GM21423 (cell line): ENCODE results near the gene TAF1L.
"Not testable (repeated sequence)": the region's sequence is repeated elsewhere in the genome, so short reads cannot be mapped to it uniquely, and the experiment has no call there.

Source experiments
- ATAC-seq: cut with Tn5 transposase; IDR thresholded peaks from one replicate; pipeline ENCODE4 v1.9.1; 2021; ENCODE audit warnings: mild to moderate bottlenecking, moderate library complexity; ENCODE audit not compliant: unreplicated experiment

TAF1L gene, protein sequence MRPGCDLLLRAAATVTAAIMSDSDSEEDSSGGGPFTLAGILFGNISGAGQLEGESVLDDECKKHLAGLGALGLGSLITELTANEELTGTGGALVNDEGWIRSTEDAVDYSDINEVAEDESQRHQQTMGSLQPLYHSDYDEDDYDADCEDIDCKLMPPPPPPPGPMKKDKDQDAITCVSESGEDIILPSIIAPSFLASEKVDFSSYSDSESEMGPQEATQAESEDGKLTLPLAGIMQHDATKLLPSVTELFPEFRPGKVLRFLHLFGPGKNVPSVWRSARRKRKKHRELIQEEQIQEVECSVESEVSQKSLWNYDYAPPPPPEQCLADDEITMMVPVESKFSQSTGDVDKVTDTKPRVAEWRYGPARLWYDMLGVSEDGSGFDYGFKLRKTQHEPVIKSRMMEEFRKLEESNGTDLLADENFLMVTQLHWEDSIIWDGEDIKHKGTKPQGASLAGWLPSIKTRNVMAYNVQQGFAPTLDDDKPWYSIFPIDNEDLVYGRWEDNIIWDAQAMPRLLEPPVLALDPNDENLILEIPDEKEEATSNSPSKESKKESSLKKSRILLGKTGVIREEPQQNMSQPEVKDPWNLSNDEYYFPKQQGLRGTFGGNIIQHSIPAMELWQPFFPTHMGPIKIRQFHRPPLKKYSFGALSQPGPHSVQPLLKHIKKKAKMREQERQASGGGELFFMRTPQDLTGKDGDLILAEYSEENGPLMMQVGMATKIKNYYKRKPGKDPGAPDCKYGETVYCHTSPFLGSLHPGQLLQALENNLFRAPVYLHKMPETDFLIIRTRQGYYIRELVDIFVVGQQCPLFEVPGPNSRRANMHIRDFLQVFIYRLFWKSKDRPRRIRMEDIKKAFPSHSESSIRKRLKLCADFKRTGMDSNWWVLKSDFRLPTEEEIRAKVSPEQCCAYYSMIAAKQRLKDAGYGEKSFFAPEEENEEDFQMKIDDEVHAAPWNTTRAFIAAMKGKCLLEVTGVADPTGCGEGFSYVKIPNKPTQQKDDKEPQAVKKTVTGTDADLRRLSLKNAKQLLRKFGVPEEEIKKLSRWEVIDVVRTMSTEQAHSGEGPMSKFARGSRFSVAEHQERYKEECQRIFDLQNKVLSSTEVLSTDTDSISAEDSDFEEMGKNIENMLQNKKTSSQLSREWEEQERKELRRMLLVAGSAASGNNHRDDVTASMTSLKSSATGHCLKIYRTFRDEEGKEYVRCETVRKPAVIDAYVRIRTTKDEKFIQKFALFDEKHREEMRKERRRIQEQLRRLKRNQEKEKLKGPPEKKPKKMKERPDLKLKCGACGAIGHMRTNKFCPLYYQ (N-terminal part only)

DNA sequence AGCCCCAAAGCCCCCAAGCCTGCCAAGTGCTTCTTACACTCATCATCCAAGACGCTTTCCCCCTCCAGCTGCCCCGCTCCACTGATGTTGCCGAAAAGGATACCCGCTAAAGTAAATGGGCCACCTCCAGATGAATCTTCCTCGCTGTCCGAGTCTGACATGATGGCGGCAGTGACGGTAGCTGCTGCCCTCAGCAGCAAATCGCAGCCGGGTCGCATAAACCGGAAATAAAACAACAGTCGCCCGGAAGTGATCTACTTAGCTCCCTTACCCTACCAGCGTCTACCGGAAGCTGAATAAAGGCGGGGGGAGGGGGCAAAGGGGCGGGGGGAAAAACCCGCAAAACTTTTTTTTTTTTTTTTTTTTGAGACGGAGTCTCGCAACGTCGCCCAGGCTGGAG, at the start of gene TAF1L:
TSS of gene TAF1L (minus strand) at position 308 of the 400 bp plus-strand sequence. CDS start at position 218, 90 bp downstream.
- ATAC-seq: no peak

DNA sequence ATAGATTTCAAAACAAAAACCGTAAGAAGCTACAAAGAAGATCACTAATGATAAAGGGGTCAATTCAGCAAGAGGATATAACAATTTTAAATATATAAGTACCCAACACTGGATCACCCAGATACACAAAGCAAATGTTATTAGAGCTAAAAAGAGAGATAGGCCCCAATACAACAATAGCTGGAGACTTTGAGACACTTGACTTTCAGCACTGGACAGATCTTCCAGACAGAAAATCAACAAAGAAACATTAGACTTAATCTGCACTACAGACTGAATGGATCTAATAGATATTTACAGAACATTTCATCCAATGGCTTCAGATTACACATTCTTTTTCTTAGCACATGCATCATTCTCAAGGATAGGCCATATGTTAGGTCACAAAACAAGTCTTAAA, 46.3 kb upstream of the TAF1L start:
- ATAC-seq: no peak

GRCh38 chr9:32677931-32678330, 42.5 kb upstream of the TAF1L start:
- ATAC-seq: no peak

DNA sequence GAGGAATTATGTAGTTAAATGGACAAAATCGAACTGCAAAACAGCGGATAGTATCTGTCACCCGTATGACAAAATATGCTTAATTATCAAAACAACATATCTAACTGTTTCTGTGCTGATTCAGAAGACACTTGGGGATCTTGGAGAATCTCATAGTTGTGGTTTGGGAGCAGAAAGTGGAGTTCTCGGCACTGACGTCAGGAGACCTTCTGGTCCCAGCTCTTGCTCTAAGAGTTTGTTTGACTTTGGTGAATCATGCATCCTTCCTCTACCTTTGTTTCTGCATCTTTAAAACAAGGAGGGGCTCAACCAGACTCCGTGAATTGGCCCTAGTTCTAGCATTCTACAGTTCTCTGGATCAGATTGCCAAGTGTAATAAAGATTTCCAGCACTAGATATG, 37.0 kb upstream of the TAF1L start:
- ATAC-seq: no peak

DNA sequence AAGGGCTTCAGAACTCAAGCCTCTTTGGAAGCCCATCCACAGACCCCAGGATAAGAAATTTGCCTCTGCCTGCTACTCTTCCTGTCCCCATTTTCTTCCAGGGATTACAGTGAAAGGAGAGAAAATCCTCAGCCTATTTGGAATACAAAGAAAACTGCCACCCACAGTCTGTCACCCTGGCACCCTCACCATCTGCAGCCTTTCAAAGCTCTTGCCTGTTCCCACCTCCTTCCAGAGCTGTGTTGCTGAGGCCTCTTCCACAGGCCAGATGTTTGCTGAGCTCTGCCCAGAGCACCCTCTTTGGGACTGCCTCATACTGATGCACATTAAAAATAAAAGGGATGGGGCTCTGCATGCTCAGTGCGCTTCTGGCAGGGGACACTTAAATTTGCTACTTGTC, 35.9 kb upstream of the TAF1L start:
- ATAC-seq: no peak

GRCh38 chr9:32665101-32665500, 29.6 kb upstream of the TAF1L start:
- no peak for ATAC-seq

GRCh38 chr9:32663741-32664140, 28.3 kb upstream of the TAF1L start:
- ATAC-seq: no peak

DNA sequence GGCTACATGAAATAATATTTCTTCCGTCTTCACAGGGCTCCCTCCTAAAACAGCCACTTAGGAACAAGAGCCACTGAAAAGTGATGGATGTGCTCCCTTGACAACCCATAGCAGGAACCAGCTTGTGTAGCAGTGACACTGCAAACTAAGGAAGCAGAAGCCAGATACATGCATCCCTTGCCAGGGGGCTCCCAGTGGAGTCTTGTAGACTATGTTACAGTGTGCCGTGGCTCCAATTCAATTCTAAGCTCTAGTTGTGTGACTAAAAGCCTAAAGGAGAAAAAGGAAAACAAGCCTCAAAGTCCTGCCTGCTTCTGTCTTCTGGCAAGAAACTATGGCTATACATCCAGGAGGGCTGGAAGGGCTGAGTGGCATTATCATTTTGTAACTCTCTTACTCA, 12.2 kb upstream of the TAF1L start:
- ATAC-seq: no peak

- ATAC-seq: no peak
Observed at GRCh38 chr9:32644698-32645097, 9.2 kb upstream of the TAF1L start.

- ATAC-seq: not testable (repeated sequence)
Observed at GRCh38 chr9:32633151-32633550, 2.3 kb downstream of the TAF1L start.

DNA sequence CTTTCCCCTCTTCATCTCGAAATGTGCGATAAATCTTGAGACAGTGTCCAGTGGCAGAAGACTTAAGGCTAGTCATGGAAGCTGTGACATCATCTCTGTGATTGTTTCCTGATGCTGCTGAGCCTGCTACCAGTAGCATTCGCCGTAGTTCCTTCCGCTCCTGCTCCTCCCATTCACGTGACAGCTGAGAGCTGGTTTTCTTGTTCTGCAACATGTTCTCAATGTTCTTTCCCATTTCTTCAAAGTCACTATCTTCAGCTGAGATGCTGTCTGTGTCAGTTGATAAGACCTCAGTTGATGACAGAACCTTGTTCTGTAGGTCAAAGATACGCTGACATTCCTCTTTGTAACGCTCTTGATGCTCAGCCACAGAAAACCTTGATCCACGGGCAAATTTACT, 3.5 kb downstream of the TAF1L start:
- no peak for ATAC-seq

DNA sequence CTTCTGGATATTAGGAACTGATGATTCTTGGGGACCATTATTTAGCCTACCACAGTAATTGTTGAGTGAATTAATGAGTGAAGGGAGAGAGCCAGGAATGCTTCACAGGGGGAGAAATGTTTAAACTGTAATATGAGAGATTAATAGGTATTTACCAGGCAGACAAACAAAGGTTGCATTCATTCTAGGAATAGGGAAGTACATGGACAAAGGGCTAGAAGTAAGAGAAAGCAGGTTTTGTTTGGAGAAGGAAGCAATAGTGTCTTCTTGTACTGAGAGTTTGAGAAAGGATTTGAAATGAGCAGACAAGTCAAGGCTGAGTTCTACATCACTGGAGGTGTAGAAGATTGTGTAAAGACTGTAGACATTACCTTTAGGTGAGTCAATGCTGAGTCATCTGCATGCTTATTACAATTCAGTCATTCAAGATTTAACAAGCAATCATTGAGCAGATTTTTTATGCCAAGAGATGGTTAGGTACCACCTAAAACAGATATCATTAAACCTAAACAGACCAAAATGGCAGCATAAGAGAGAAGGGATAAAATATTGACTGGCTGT, 8.0 kb downstream of the TAF1L start:
- no peak for ATAC-seq

- ATAC-seq: no peak
Observed at GRCh38 chr9:32625320-32625719, 10.1 kb downstream of the TAF1L start.

GRCh38 chr9:32622948-32623347, 12.5 kb downstream of the TAF1L start:
- ATAC-seq: no peak

GRCh38 chr9:32618261-32618660, 17.2 kb downstream of the TAF1L start:
- ATAC-seq: no peak

DNA sequence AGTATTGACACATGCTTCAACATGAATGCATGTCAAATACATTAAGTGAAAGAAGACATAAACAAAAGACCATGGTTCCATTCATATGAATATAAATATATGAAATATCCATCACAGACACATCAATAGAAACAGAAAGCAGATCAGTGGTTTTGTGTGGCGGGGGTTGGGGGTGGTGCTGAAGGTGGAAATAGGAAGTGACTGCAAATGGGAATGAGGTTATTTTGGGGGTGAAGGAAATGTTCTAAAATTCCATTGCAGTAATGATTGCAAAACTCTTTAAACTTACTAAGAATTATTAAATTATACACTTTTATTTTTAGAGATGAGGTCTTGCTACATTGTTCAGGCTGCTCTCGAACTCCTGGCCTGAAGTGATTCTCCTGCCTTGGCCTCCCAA, 28.7 kb downstream of the TAF1L start:
- ATAC-seq: no peak

DNA sequence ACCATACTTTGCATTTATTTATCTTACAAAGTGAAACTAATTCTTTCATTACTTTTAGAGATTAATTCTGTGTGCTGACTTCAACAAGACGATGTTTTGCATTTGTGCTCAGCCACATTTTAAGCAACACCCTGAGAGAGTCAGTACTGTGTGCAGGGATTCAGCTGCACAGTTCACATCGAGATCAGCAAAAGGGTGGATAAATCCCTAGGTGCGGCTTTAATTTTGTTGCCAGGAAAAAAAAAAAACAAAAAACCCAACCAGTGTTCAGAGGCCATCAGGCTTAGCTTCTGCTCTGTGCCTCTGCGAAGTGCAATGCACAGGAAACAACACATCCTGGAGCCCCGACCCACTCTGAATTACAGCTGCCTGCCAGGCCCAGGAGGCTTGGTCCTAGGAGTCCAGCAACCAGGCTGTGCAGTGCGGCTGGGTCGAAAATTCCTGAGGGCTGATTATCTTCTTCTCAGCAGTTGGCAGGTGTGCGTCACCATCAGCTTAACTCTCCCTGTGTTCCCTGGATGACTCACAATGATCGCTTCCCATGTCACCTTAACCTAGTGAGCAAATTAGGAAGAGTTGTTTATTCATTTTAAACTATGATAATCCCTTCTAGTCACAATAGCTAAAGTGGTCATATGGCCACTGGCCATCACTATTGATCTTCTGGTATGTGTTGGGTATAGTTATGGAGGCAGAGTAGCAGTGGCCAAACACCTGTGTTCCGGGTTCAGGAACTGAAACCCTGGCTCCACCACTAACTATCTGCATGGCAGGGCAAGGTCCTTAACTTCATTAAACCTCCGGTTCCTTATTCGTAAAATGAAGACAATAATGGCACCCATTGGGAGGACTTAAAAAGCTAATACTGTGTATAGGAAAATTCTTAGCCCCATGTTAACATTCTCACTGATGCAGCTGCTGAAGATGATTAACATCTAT, 31.3 kb downstream of the TAF1L start:
- peak; percentile 77 for ATAC-seq

DNA sequence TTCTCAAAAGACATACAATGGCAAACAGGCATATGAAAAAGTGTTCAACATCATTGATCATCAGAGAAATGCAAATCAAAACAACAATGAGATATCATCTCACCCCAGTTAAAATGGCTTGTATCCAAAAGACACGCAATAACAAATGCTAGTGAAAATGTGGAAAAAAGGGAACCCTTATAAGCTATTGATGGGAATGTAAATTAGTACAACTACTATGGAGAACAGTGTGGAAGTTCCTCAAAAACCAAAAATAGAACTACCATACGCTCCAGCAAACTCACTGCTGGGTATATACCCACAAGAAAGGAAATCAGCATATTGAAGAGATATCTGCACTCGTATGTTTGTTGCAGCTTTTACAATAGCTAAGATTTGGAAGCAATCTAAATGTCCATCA, 36.4 kb downstream of the TAF1L start:
- ATAC-seq: not testable (repeated sequence)

DNA sequence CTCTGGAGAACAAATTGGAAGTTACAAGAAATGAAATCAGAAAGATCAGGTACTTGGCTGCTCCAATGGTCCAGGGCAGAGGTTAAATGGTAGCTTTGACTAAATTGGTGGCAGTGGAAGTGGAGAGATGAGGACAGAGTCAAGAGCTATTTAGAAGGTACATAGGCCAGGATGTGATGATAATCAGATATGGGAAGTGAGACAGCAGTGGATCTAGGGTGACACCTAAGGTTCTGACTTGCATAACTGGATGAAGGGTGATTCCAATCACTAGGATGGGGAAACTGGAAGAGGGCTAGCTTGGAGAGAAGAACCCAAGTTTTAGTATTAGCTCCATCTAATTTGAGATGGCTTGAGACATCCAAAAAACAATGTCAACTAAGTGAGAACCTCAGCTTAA, 38.5 kb downstream of the TAF1L start:
- ATAC-seq: no peak
